Measurements from ENCODE around the gene CMTM3. TPM values are rescaled to one million over a fixed set of nuclear protein-coding genes. Genes with fewer than 3 reads are reported as not detected.

The CMTM3 gene
- total and polyA plus RNA-seq, 9 of the 15 experiments (the other 6 are each of a cell fraction or from before 2014, with no cell fraction given), result 4.6 to 33.4 (median 17.5) TPM

DNA sequence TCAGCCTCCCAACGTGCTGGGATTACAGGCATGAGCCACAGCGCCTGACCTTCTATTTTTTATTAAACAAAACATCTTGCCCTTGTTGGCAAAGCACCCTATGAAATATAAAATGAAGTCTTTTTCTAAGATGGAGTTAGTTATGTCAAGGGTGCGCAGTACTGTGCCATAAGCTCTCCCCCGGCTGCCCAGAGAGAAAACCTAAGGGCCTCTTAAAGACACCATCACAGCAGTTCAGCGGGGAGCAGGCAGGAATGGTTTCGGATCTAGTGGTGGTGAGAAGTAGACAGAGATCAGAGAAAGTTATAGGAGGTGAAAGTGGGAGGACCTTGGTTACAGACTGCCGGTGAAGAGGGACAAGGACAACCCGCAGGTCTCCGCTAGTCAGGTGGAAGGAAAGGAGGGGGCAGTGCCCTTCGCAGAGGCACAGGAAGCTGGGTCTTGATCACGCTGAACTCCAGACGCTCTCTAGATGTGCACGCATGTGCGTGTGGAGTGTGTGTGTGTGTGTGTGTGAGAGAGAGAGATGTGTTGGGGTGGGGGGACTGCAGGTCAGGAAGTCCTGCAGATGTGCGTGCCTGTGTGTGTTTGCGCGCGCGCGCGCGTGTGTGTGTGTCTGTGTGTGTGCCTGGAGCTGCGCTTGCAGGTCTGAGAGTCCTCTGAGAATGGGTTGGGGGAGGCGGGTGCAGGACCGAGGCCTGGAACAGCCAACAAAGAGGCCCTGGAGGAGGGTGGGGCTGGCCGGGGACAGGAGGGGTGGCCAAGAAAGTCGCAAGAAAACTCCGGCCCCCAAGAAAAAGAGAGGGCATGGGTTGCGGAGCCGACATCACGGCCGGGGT is 748 bp upstream of the CMTM3 start (continued):
- TF ChIP-seq, protein P1, sequence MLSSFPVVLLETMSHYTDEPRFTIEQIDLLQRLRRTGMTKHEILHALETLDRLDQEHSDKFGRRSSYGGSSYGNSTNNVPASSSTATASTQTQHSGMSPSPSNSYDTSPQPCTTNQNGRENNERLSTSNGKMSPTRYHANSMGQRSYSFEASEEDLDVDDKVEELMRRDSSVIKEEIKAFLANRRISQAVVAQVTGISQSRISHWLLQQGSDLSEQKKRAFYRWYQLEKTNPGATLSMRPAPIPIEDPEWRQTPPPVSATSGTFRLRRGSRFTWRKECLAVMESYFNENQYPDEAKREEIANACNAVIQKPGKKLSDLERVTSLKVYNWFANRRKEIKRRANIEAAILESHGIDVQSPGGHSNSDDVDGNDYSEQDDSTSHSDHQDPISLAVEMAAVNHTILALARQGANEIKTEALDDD (IDR thresholded peaks at IDR 0.05), result no peak
- no peak for TF ChIP-seq BRD4 (IDR thresholded peaks at IDR 0.05)
- TF ChIP-seq, protein P2, sequence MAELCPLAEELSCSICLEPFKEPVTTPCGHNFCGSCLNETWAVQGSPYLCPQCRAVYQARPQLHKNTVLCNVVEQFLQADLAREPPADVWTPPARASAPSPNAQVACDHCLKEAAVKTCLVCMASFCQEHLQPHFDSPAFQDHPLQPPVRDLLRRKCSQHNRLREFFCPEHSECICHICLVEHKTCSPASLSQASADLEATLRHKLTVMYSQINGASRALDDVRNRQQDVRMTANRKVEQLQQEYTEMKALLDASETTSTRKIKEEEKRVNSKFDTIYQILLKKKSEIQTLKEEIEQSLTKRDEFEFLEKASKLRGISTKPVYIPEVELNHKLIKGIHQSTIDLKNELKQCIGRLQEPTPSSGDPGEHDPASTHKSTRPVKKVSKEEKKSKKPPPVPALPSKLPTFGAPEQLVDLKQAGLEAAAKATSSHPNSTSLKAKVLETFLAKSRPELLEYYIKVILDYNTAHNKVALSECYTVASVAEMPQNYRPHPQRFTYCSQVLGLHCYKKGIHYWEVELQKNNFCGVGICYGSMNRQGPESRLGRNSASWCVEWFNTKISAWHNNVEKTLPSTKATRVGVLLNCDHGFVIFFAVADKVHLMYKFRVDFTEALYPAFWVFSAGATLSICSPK (IDR thresholded peaks at IDR 0.05; ENCODE audit: borderline replicate concordance), result no peak
- TF ChIP-seq SREBF1 (IDR thresholded peaks at IDR 0.05; ENCODE audit: borderline replicate concordance, low read depth, low read length), result no peak
- TF ChIP-seq, protein P3, sequence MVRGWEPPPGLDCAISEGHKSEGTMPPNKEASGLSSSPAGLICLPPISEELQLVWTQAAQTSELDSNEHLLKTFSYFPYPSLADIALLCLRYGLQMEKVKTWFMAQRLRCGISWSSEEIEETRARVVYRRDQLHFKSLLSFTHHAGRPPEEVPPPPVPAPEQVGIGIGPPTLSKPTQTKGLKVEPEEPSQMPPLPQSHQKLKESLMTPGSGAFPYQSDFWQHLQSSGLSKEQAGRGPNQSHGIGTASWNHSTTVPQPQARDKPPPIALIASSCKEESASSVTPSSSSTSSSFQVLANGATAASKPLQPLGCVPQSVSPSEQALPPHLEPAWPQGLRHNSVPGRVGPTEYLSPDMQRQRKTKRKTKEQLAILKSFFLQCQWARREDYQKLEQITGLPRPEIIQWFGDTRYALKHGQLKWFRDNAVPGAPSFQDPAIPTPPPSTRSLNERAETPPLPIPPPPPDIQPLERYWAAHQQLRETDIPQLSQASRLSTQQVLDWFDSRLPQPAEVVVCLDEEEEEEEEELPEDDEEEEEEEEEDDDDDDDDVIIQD (CRISPR knock-in tag; IDR thresholded peaks at IDR 0.05), result no peak
- no peak for TF ChIP-seq DACH1 (IDR thresholded peaks at IDR 0.05; ENCODE audit: partially characterized antibody)
- TF ChIP-seq FOXK2 (conservative IDR thresholded peaks at IDR 0.05 in 1 of 2, IDR thresholded peaks at IDR 0.05 in 1 of 2; ENCODE audit: low read depth in 2 of 2), result no peak
- no peak for TF ChIP-seq CBFB (CRISPR knock-in tag; IDR thresholded peaks at IDR 0.05)
- TF ChIP-seq, protein P4, sequence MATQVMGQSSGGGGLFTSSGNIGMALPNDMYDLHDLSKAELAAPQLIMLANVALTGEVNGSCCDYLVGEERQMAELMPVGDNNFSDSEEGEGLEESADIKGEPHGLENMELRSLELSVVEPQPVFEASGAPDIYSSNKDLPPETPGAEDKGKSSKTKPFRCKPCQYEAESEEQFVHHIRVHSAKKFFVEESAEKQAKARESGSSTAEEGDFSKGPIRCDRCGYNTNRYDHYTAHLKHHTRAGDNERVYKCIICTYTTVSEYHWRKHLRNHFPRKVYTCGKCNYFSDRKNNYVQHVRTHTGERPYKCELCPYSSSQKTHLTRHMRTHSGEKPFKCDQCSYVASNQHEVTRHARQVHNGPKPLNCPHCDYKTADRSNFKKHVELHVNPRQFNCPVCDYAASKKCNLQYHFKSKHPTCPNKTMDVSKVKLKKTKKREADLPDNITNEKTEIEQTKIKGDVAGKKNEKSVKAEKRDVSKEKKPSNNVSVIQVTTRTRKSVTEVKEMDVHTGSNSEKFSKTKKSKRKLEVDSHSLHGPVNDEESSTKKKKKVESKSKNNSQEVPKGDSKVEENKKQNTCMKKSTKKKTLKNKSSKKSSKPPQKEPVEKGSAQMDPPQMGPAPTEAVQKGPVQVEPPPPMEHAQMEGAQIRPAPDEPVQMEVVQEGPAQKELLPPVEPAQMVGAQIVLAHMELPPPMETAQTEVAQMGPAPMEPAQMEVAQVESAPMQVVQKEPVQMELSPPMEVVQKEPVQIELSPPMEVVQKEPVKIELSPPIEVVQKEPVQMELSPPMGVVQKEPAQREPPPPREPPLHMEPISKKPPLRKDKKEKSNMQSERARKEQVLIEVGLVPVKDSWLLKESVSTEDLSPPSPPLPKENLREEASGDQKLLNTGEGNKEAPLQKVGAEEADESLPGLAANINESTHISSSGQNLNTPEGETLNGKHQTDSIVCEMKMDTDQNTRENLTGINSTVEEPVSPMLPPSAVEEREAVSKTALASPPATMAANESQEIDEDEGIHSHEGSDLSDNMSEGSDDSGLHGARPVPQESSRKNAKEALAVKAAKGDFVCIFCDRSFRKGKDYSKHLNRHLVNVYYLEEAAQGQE (IDR thresholded peaks at IDR 0.05; ENCODE audit: borderline replicate concordance), result no peak
- TF ChIP-seq, protein P4 (CRISPR knock-in tag; IDR thresholded peaks at IDR 0.05; ENCODE audit: low read depth), result no peak
- TF ChIP-seq, protein P5, sequence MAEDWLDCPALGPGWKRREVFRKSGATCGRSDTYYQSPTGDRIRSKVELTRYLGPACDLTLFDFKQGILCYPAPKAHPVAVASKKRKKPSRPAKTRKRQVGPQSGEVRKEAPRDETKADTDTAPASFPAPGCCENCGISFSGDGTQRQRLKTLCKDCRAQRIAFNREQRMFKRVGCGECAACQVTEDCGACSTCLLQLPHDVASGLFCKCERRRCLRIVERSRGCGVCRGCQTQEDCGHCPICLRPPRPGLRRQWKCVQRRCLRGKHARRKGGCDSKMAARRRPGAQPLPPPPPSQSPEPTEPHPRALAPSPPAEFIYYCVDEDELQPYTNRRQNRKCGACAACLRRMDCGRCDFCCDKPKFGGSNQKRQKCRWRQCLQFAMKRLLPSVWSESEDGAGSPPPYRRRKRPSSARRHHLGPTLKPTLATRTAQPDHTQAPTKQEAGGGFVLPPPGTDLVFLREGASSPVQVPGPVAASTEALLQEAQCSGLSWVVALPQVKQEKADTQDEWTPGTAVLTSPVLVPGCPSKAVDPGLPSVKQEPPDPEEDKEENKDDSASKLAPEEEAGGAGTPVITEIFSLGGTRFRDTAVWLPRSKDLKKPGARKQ (CRISPR knock-in tag; IDR thresholded peaks at IDR 0.05), result no peak
- TF ChIP-seq ZFP36 (IDR thresholded peaks at IDR 0.05; ENCODE audit: low read depth, low read length, partially characterized antibody), result no peak
- TF ChIP-seq NBN (IDR thresholded peaks at IDR 0.05; ENCODE audit: low read depth), result no peak
